ENCODE results near the gene KIF1B.
"Not testable (repeated sequence)": the region's sequence is repeated elsewhere in the genome, so short reads cannot be mapped to it uniquely, and the experiment has no call there.

Gene KIF1B

DNA sequence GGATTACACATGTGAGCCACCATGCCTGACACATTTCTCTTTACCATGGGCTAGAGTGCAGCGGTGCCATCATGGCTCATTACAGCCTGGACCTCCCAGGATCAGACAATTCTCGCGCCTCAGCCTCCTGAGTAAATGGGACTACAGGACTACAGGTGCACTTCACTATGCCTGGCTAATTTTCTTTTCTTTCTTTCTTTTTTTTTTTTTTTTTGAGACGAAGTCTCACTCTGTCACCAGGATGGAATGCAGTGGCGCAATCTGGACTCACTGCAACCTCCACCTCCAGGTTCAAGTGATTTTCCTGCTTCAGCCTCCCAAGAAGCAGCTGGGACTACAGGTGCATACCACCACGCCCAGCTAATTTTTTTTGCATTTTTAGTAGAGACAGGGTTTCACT, 14.8 kb upstream of the KIF1B start:
- DNase-seq (ENCODE audit: low read depth in 2 of 2), result no peak

DNA sequence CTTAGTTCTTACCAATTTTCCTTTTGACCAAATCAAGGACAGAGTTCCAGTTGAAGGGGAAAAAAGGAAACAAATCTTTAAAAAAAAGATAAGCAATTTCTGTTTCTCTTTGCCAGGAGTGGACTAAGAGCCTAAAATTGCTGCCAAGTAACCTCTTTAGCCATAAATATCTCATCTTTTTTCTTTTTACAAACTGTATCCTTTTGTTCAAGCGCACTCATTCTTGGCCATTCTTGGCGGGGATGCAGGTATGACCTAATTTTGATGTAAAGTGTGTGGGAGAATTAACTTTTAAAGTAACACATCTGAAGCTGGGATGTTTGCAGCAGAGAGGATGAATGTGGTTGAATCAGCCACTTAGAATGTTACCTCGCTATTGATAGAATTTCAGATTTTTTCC, 13.4 kb upstream of the KIF1B start:
- no peak for DNase-seq (ENCODE audit: low read depth in 2 of 2)

DNA sequence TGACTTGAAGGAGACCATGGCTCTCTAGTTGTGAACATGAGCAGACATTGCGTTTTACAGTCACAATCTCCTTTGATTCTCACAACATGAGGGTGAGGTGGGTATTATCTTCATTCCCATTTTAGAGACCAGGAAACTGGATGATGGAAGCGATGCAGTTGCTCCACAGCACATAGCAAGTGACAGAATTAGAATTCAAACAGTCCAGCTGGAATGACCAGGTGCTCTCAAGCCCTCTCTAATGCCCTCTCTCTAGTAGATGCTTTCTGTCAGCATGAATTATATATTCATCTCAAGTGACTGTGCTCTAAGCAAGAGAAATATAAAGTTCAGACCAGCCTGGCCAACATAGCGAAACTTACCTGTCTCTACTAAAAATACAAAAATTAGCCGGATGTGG, 9.8 kb upstream of the KIF1B start:
- no peak for DNase-seq (ENCODE audit: low read depth in 2 of 2)

DNA sequence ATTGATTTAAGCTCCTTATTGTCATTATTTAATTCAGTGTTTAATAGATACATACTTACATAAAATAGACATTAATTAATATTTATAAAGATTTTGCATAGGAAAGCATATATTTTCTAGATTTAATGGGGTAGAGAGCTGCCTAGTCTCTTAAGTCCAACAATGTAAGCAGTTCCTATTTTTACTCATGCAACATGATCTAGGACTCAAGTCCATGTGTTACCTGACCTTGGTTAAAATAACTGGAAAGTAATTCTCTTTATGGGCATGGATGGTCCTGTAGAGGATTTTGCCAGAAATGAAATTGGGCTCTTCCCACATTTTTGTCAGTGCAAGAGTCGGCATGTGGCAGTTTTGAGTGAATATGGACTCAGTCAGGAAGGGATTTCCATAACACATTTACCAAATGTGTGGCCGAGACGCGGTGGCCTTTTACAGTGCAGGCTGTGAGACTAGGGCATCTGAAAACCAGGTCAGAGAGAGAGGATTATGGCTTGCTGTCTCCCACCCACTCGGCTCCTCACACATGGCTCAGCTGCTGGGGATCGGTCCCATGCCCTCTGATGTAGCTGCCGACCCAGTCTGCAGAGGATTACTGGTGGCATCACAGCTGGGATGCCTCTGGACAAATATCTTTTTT, 6.2 kb upstream of the KIF1B start:
- DNase-seq (ENCODE audit: low read depth in 2 of 2), result no peak

DNA sequence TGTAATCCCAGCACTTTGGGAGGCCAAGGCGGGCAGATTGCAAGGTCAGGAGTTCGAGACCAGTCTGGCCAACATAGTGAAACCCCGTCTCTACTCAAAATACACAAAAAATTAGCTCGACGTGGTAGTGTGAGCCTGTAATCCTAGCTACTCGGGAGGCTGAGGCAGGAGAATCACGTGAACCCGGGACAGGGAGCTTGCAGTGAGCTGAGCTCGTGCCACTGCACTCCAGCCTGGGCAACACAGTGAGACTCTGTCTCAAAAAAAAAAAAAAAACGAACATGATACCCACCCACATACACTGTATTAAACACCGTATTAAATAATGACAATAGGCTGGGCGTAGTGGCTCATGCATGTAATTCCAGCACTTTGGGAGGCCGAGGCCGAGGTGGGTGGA, 5.2 kb upstream of the KIF1B start:
- not testable (repeated sequence) for DNase-seq (ENCODE audit: low read depth in 2 of 2)

DNA sequence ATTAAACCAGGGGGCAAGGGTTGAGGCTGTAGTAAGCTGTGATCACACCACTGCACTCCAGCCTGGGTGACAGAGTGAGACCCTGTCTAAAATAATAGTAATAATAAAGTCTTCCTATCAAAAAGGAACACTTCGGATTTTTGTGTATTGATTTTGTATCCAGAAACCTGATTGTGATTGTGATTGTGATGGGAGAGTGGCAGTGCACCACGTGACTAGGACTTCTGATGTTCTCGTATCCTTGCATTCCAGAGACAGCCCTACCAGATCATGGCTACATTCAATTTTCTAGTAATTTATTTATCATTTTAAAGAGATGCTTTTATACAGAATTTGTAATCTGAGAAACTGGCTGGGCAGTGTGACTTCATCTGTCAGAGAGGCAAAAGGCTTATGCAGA, 2.6 kb upstream of the KIF1B start:
- DNase-seq (ENCODE audit: low read depth in 2 of 2), result no peak

DNA sequence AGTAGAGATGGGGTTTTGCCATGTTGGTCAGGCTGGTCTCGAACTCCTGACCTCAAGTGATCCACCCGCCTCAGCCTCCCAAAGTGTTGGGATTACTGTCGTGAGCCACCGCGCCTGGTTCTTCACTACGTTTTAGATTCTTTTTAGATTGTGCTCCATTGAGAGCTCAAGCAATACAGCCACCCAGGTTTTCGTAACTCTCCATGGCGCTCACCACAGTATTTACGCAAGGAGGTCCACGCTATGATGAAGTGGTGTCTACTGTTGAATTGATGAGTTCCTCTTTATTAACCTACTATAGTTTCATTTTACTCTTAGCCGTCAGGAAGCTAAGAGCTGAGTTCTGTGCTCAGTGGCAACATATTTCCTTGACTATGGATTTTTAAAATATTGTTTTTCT, 1.8 kb upstream of the KIF1B start:
- no peak for DNase-seq (ENCODE audit: low read depth in 2 of 2)

DNA sequence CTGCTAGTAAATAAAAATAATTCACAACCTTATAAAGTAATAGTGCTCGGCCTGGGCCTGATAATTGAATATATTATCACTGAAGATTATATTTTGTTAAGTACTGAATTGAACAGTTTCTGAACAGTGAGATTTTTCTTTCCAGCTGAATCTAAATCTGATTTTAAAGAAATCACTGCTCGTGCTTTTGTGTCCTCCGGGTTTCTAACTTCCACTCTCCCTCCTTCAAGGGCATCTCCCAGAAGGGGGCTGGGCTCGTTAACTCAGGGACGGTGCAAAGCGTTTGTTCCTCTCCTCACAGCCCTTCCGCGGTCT, 823 bp upstream of the KIF1B start:
- no peak for DNase-seq (ENCODE audit: low read depth in 2 of 2)

DNA sequence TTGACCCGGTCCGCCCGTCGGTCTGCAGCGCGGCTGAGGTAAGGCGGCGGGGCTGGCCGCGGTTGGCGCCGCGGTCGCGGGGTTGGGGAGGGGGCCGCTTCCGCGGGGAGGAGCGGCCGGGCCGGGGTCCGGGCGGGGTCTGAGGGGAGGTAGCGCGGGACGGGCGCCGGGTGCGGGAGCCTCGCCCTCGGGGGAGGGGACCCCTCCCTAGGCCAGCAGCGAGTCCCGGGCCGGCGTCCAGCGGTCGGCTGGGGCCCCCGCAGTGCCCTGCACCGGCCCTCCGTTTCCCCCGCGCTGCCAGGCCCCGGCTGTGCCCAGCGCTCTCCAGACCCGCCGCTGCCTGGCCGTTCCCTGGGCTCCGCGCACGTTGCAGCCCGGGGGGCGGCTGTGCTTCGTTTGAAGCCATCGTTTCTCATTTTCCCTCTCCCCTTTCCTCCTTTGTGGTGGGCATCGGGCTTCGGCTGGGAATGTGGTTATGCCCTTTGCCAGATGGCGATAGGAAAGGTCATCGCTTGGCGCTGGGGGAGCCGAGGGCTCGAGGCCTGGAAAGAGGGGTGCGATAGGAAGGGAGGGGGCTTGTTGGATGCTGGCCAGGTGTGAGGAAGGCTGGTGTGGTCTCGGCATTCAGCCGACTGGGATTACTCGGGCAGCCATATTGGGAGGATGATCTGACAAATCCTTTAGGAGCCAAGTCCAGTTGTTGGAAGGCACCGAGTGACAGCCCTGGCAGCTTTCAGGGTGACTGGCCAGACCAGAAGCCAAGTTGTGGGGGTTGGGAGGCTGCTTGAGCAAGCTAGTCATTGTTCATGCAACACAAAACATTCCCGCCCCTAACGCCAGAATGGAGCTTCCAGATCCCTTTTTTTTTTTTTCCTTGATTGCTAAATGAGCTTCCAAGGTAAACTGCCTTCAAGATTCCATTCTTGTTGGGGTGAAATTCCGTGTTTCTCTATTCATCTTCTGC, 753 bp downstream of the KIF1B start:
- DNase-seq (ENCODE audit: low read depth in 2 of 2), result no peak

DNA sequence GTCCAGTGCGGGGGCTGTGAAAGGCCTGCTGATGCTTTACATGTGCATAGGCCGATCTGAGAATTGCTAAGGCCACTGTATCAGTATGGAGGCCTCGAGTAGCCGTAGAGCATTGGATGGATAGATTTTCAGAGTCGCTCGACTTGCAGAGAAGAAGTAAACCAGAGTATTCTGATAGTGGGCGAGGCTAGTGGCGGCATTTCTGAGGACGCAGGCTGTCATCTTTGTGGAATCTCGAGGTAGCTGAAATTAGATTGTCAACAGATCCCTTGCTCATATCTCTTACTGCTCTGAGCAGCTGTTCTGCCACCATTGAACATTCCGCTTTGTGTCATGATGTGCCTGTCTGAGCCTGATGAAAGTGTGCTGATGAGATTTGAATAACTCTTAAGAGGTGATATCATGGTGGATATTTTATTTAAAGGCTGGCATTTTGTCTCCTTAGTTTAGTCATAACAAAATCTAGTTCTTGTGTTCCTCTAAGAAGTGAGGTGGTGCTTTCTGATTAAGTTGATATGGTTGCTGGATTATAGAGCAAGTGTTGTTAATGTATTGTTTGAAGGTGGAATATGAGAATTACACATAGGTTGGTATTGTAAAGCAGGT, 1.5 kb downstream of the KIF1B start:
- no peak for DNase-seq (ENCODE audit: low read depth in 2 of 2)

DNA sequence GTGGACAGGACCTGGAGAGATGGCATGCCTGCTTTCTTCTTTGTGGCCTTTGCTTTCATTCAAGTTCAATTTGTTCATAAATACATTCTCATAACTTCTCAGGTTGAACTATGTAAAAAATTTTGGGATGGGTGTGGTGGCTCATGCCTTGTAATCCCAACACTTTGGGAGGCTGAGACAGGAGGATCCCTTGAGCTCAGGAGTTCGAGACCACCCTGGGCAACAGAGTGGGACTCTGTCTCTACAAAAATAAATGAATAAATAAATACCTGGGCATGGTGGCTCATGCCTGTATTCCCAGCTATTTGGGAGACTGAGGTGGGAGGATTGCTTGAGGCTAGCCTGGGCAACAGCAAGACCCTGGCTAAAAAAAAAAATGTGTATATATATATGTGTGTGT, 2.1 kb downstream of the KIF1B start:
- DNase-seq (ENCODE audit: low read depth in 2 of 2), result no peak

DNA sequence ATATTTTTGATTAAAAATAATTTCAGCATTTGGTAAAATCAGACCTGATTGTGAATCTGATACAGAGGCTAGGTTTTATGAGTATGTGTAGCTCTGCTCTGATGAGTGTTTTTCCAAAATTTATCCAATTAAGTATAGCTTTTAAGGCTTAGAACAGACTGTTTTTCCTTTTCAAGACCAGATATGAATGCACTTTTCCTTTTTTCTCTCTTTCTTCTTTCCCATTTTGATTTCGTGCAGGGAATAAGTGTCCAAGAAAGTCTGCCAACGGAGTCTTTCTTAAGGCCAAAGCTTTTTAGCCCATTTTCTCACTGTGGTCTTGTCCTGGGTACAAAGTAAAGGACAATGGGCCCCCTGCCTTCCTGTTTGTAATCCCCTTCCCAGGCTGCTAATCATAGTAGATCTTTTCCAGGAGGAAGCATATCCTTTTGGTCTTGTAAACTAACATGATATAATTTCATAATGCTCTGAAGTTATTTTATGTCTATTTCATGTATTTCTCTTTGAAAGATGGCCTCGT, 2.9 kb downstream of the KIF1B start:
- no peak for DNase-seq (ENCODE audit: low read depth in 2 of 2)

DNA sequence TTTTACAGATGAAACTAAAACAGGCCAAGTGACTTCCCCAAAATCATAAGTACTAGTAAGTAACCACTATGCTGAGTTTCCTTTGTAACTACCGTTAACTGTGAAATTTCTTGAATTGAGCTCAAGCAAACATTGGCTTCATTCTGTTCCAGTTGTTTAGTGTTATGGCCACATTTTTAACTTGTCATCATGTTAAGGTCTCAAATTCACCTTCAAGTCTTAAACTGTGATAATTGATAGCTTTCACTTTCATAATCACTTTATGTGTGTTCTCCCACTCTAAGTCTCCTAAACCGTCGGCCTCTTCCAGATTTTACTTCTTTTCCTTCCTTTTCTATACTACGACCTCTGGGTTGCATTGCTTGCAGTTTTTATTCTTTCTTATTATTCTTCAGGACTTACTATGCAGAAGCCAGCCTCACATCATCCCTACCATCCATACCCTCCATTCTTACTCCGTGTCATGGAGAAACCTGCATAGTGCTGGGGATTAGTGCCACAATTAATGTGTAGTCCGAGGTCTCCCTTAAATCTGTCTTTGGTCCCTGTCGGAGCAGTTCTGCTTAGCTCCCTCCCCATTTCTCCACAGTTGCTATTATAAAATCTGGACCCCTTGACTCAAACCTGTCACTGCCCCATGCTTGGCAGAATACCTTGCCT, 5.8 kb downstream of the KIF1B start:
- DNase-seq (ENCODE audit: low read depth in 2 of 2), result no peak

DNA sequence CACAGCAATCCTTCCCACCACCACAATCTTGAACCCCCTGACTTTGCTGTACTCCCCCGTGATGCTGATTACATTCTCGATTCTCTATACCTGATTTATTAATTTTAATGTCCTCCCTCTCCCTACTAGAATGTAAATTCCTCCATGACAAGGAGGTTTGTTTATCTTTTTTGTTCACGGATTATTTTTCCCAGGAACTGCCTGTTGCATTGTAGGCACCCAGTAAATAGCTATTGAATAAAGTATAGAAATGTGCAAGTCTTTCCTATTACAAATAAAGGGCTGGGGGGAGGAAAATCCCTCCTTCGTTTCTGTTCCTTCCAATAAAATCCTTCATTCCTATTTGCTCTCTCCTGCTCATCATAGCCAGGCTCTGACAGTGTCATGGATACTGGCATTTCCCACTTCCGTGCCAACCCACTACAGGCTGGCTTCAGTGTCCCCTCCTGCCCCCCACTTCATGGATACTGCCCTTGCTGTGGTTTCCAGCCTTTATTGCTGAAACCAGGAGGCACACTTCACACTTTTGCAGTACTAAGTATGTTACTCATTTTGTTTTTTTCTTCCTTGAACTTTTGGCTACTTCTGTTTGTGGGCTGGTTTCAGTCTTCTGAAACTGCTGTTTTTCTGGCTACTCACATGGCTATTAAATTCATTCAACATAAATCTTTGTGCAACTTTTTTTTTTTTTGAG, 7.5 kb downstream of the KIF1B start:
- no peak for DNase-seq (ENCODE audit: low read depth in 2 of 2)

DNA sequence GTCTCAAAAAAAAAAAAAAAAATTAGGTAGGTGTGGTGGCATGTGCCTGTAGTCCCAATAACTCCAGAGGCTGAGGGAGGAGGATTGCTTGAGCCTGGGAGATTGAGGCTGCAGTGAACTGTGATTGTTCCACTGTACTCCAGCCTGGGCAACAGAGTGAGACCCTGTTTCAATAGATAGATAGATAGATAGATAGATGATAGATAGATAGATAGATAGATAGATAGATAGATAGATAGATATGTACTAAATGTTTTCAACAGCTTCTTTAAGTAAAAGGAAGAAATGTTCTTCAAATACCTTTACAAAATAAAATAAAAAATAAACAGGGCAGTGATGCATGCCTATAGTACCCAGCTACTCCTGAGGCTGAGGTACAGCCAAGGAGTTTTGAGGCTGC, 9.8 kb downstream of the KIF1B start:
- DNase-seq (ENCODE audit: low read depth in 2 of 2), result no peak

DNA sequence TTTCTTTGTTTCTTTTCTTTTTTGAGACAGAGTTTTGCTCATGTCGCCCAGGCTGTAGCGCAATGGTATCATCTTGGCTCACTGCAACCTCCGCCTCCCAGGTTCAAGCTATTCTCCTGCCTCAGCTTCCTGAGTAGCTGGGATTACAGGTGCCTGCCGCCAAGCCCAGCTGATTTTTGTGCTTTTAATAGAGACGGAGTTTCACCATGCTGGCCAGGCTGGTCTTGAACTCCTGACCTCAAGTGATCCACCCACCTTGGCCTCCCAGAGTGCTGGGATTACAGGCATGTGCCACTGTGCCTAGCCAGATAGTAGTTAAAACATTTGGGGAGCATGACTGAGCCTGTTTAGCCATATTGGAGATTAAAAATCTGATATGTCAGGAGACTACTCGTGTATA, 10.3 kb downstream of the KIF1B start:
- not testable (repeated sequence) for DNase-seq (ENCODE audit: low read depth in 2 of 2)

DNA sequence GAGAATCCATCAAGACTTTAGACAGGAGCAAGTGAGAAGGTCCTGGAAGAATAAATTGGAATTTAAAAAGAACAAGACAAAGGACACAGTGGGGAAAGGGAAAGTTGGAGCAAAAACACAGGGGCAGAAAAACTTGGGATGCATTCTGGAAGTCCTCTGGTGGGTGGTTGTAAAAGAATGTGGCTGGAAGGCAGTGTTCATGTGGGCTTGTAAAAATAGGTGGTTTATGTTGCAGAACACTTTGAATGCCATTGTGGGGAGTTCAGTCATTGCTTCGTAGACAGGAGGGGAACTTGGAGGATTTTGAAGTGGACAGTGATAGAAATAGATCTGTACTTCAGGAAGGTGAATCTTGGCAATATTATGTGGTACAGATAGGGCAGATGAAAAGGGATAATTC, 15.2 kb downstream of the KIF1B start:
- no peak for DNase-seq (ENCODE audit: low read depth in 2 of 2)

DNA sequence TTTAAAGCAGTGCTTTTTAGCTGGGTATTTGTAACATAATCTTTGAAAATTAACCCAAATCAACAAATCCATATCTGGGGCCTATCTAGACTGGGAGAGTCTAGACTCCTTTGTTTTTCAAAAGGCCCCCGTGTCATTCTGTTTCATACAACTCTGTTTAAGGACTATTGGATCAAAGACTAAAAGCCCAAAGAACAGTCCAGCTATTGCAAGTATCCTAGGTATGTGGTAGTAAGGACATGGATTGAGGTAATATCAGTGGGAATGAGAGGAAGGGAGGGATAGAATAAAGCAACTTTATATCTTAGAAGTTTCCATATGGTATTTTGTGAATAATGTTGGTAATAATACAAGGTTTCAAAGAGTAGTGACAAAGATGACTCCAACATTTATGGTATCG, 18.2 kb downstream of the KIF1B start:
- no peak for DNase-seq (ENCODE audit: low read depth in 2 of 2)

DNA sequence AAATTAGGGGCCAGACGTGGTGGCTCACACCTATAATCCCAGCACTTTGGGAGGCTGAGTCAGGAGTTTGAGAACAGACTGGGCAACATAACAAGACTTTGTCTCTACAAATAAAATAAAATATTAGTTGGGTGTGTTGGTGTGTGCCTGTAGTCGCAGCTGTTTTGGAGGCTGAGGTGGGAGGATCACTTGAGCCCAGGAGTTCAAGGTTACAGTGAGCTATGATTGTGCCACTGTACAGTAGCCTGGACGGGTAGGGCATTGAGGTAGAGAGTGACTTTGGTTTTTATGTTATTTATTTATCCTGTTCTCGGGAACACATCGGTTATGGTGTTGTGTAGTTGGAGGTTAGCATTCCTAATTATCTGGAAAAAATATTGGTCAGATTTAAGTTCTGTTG, 19.5 kb downstream of the KIF1B start:
- no peak for DNase-seq (ENCODE audit: low read depth in 2 of 2)

DNA sequence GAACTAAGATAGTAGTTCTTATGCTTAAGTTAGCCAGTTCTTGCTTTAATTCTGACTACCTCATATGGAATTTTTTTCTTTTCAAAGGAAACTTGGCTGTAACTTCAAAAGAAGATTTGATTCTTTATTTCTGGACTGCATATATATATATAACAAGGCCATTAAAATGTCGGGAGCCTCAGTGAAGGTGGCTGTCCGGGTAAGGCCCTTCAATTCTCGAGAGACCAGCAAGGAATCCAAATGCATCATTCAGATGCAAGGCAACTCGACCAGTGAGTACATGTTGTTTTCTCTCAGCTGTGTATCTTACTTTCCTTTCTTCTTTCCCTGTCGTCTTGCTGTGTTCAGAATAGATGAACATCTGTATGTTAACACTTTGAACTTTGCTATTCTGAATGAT, 21.8 kb downstream of the KIF1B start:
- no peak for DNase-seq (ENCODE audit: low read depth in 2 of 2)

DNA sequence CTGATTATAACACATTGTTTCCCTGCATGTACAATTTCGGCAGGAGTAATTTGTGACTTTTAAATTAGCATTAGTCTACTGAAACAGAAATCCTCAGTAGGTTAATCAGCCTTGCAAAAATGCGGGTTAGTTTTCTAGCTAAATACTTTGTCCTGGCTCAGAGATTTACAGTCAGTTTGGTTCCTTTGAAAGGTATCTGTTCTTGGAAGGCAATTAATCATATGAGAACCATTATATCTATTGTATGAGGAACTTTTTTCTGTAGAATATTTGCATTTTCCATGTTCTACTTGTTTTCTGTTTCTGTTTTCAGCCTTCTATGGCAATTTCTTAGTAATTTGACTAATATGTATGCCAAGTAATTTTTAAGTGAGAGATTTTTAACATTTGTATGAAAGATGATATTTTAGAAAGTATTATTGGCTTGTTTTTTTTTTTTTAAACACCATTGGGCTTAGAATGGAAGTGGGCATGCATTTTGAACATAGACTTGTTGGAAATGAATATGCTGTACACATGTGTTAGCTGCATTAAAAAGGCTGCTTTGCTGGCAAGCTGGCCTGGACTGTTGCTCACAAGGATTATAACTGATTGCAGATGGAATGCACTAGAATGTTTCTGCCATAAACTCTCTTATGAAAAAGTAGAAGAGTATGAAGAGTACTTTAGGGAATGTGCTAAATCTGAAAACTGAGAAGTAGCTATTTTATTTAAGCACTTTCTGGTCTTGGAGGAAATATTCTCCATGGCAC, 26.2 kb downstream of the KIF1B start:
- DNase-seq (ENCODE audit: low read depth in 2 of 2), result no peak

Measured in activated CD8-positive, alpha-beta memory T cell treated with anti-CD3 and anti-CD28 coated beads for 4 hours (primary cell).